Activated CD8-positive, alpha-beta memory T cell treated with anti-CD3 and anti-CD28 coated beads for 24 hours (primary cell): ENCODE measurements around the gene TRPM2.

Experiments used
- DNase-seq: peaks from one replicate; pipeline ENCODE4 v3.0.0-alpha.2; 2020

TRPM2 gene

GRCh38 chr21:44353191-44353970 is at the start of gene TRPM2:
Gene TRPM2, plus strand, starts transcription at chr21:44353621. Its CDS starts 80 bp downstream, at chr21:44353701.
- peak; percentile 84 for DNase-seq

GRCh38 chr21:44304011-44304616 is 49.3 kb upstream of the TRPM2 start:
- no peak for DNase-seq

GRCh38 chr21:44304877-44305293 is 48.5 kb upstream of the TRPM2 start:
- no peak for DNase-seq

GRCh38 chr21:44305691-44306090 is 47.7 kb upstream of the TRPM2 start:
- DNase-seq: no peak

- DNase-seq: no peak
These were observed 46.3 kb upstream of the TRPM2 start for GRCh38 chr21:44306936-44307704.

GRCh38 chr21:44310628-44311507 is 42.6 kb upstream of the TRPM2 start:
- no peak for DNase-seq

- DNase-seq: no peak
These were observed 41.3 kb upstream of the TRPM2 start for GRCh38 chr21:44312089-44312488.

GRCh38 chr21:44312716-44313115 is 40.7 kb upstream of the TRPM2 start:
- DNase-seq: no peak

- no peak for DNase-seq
These were observed 40.0 kb upstream of the TRPM2 start for GRCh38 chr21:44313451-44313850.

- DNase-seq: no peak
These were observed 39.3 kb upstream of the TRPM2 start for GRCh38 chr21:44314128-44314527.

GRCh38 chr21:44314561-44314960 is 38.9 kb upstream of the TRPM2 start:
- DNase-seq: no peak

GRCh38 chr21:44315691-44316203 is 37.7 kb upstream of the TRPM2 start:
- no peak for DNase-seq

- DNase-seq: no peak
These were observed 37.0 kb upstream of the TRPM2 start for GRCh38 chr21:44316277-44316900.

- DNase-seq: no peak
These were observed 36.1 kb upstream of the TRPM2 start for GRCh38 chr21:44317241-44317782.

GRCh38 chr21:44317871-44318270 is 35.5 kb upstream of the TRPM2 start:
- DNase-seq: no peak

GRCh38 chr21:44318489-44319285 is 34.7 kb upstream of the TRPM2 start:
- no peak for DNase-seq

GRCh38 chr21:44319407-44320065 is 33.9 kb upstream of the TRPM2 start:
- DNase-seq: no peak

GRCh38 chr21:44320847-44321246 is 32.6 kb upstream of the TRPM2 start:
- no peak for DNase-seq

- DNase-seq: no peak
These were observed 31.5 kb upstream of the TRPM2 start for GRCh38 chr21:44321846-44322450.
